Measurements from ENCODE around the gene NASP. TPM values are rescaled to one million over a fixed set of nuclear protein-coding genes. Genes with fewer than 3 reads are reported as not detected.
"Not testable (repeated sequence)": the region's sequence is repeated elsewhere in the genome, so short reads cannot be mapped to it uniquely, and the experiment has no call there.

Gene NASP
- total RNA-seq, 1 experiment from 2014 or later, result 120 TPM

- peak; percentile 74 for DNase-seq (ENCODE audit: low read depth)
Measured at GRCh38 chr1:45569962-45570581, 13.8 kb upstream of the NASP start.

- DNase-seq (ENCODE audit: low read depth), result no peak
Measured at GRCh38 chr1:45570631-45571030, 13.2 kb upstream of the NASP start.

- DNase-seq (ENCODE audit: low read depth), result no peak
Measured at GRCh38 chr1:45573231-45573804, 10.5 kb upstream of the NASP start.

- DNase-seq (ENCODE audit: low read depth), result no peak
Measured at GRCh38 chr1:45574105-45574626, 9.7 kb upstream of the NASP start.

GRCh38 chr1:45583264-45583665 is 576 bp upstream of the NASP start:
- DNase-seq (ENCODE audit: low read depth), result peak; percentile 97

- peak; percentile 92 for DNase-seq (ENCODE audit: low read depth)
Measured at GRCh38 chr1:45584351-45585109, 689 bp downstream of the NASP start.

GRCh38 chr1:45585110-45585426 is 1.2 kb downstream of the NASP start:
- DNase-seq (ENCODE audit: low read depth), result no peak

GRCh38 chr1:45585496-45586075 is 1.7 kb downstream of the NASP start:
- DNase-seq (ENCODE audit: low read depth), result no peak

- no peak for DNase-seq (ENCODE audit: low read depth)
Measured at GRCh38 chr1:45586769-45587168, 2.9 kb downstream of the NASP start.

- DNase-seq (ENCODE audit: low read depth), result peak; percentile 44
Measured at GRCh38 chr1:45589861-45590260, 6.0 kb downstream of the NASP start.

- no peak for DNase-seq (ENCODE audit: low read depth)
Measured at GRCh38 chr1:45594412-45594811, 10.6 kb downstream of the NASP start.

- DNase-seq (ENCODE audit: low read depth), result not testable (repeated sequence)
Measured at GRCh38 chr1:45596765-45597164, 12.9 kb downstream of the NASP start.

- no peak for DNase-seq (ENCODE audit: low read depth)
Measured at GRCh38 chr1:45604239-45604638, 20.4 kb downstream of the NASP start.

- DNase-seq (ENCODE audit: low read depth), result no peak
Measured at GRCh38 chr1:45607404-45608074, 23.7 kb downstream of the NASP start.

GRCh38 chr1:45608175-45609156 is 24.6 kb downstream of the NASP start:
- no peak for DNase-seq (ENCODE audit: low read depth)

- DNase-seq (ENCODE audit: low read depth), result no peak
Measured at GRCh38 chr1:45610589-45611226, 26.9 kb downstream of the NASP start.

GRCh38 chr1:45612941-45613579 is 29.2 kb downstream of the NASP start:
- DNase-seq (ENCODE audit: low read depth), result no peak

- DNase-seq (ENCODE audit: low read depth), result no peak
Measured at GRCh38 chr1:45615885-45616284, 32.0 kb downstream of the NASP start.

GRCh38 chr1:45617618-45618017 is 33.8 kb downstream of the NASP start:
- DNase-seq (ENCODE audit: low read depth), result peak; percentile 41
